NCI-H2171 (cell line): ENCODE results near the gene TTBK1.

ENCODE experiments used
- DNase-seq: peaks from one replicate; lab custom pipeline; 2025; lab: John Stamatoyannopoulos, UW

TTBK1 gene

DNA sequence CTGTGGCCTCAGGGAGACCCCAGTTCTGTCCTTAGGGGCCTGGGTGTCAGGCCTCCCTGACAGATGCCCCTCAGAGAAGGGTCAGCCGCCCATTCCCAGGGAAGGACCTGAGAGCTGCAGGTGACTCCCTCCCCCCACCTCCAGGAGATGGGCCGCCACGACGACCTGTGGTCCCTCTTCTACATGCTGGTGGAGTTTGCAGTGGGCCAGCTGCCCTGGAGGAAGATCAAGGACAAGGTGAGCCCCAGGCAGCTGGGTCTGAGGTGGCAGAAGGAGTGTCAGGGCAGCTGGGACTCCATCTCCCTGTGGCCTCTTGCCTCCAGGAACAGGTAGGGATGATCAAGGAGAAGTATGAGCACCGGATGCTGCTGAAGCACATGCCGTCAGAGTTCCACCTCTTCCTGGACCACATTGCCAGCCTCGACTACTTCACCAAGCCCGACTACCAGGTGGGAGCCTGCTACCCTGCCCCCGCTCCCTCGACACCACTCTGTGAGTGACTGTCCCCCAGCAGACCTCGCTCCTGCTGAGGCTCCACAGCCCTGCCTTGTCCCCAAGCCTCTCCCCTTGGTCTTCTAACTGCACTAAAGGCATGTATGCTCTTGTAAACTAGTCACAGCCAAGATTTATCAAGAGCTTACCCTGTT lies 12.2 kb downstream of the TTBK1 start:
- no peak for DNase-seq

DNA sequence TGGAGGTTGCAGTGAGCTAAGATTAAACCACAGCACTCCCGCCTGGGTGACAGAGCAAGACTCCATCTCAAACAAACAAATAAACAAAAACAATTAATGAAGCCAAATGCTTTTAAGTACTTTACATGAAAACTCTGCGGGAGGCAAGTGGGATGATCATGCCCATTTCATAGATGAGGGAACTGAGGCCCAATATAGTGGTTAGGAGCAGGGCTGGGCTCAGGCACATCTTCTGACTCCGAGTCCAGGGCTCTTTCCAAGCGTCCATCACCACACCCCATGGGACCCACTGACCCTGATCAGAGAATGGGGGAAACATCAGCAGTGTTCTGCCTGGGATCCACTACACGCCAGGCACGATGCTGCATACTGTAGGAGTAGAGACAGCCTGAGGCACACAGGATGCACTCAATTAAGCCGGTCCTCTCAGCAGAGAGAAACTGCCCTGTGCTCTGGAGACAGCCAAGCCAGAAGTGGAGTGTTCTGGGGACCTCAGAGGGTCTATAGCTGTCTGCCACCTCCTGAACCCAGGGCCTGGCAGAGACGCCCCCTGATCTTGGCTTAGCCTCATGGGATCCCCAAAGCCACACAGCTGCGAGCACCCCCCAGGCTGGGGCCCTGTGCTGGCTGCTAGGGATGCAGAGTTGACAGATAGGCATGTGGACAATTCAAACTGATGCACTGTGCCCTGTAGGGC lies 13.5 kb downstream of the TTBK1 start:
- no peak for DNase-seq

DNA sequence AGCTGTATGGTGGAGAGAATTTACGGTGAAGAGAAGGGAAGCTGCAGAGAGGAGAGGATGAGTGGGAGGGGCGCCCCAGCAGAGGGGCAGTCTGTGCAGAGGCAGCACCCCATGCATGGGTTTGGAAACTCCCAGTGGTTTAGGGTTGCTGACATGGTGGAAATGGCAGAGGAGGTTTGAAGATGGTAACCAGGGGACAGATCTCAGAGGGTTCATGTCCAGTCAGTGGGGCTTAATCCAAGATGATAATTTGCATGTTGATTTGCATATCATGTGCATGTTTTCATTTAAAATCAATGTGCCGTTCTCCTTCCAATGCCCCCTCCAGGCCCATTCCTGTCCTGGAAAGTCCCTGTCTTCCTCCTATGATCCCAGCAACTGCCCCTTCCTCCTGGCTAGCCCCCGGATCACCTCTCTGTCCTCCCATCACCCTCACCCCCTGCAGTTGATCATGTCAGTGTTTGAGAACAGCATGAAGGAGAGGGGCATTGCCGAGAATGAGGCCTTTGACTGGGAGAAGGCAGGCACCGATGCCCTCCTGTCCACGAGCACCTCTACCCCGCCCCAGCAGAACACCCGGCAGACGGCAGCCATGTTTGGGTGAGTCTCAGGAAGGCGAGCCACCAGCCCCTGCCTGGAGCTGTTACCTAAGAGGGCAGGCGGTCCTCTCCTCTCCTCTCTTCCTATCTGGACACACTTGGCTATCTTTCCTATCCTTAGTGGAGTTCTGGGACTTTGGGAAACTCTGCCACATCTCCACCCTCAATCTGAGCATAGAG lies 14.3 kb downstream of the TTBK1 start:
- DNase-seq = no peak

DNA sequence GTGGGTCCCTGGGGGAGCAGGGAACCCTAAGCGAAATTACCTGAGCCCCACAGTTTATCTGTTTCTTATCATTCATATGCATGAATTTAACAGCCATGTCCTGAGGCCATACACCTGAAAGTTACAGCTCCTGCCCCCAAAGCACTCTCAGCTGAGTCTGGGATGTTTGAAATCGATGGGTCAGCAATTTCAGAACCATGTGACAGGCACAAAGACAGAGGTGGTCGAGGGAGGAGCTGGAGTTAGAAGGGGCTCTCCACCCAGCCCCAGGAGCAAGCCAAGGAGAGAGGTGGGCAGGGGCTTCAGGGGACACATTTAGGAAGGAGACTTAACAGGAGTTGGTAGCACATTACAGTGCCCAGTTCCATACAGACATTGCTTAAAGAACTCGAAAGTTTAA lies 14.9 kb downstream of the TTBK1 start:
- no peak for DNase-seq

DNA sequence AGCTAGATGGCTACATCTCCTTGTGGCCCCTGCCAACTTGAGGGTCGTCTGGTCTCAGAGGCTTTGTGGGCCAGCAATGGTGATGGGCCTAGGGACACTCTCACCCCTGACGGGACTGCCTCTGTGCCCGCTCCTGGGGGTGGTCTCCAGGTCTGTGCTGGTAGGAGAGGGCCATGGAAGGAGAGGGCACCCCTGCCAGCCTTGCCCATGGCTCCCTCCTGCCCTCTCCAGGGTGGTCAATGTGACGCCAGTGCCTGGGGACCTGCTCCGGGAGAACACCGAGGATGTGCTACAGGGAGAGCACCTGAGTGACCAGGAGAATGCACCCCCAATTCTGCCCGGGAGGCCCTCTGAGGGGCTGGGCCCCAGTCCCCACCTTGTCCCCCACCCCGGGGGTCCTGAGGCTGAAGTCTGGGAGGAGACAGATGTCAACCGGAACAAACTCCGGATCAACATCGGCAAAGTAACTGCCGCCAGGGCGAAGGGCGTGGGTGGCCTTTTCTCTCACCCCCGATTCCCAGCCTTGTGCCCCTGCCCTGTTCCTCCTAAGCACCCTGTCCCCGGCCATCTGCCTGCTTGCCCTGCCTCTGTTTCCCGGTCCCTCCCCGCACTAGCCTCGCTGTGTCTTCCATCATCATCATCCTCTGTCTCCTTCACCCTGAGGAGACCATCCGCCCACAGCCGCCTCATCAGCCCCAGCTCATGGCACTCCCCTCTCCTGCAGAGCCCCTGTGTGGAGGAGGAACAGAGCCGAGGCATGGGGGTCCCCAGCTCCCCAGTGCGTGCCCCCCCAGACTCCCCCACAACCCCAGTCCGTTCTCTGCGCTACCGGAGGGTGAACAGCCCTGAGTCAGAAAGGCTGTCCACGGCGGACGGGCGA lies 15.8 kb downstream of the TTBK1 start:
- DNase-seq = no peak

DNA sequence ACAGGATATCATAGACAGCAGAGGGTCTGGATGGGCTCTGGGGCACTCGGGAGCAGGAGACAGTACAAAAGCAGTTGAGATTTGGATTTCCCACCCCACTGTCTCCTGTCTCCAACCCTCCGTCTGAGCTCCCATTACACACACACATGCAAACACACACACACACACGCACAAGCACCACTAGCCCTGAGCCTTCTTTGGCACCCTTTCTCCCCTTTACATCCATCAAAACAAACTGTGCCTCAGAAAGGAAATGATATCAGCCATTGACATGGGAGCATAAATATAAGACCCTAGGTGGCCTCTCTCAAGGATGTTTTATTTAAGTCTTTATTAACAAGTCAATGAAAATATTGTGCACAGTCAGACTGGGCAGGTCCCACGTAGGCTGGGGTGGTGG lies 17.5 kb downstream of the TTBK1 start:
- no peak for DNase-seq

DNA sequence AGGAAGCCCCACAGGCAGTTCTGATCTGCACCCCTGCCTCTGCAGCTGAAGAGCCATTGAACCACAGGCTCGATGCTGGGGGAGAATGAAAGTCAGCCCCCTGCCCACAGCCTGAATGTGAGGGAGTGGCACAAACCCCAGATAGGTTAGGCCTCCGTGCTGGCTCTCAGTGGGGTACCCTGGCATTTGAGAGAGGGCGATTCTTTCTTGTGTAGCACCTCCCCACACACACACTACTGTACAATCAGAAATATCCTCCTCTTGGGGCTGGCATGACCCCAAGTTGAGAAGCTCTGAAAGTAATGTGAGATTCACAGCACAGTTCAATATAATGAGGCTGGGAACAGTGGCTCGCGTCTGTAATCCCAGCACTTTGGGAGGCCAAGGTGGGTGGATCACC lies 17.9 kb downstream of the TTBK1 start:
- no peak for DNase-seq

DNA sequence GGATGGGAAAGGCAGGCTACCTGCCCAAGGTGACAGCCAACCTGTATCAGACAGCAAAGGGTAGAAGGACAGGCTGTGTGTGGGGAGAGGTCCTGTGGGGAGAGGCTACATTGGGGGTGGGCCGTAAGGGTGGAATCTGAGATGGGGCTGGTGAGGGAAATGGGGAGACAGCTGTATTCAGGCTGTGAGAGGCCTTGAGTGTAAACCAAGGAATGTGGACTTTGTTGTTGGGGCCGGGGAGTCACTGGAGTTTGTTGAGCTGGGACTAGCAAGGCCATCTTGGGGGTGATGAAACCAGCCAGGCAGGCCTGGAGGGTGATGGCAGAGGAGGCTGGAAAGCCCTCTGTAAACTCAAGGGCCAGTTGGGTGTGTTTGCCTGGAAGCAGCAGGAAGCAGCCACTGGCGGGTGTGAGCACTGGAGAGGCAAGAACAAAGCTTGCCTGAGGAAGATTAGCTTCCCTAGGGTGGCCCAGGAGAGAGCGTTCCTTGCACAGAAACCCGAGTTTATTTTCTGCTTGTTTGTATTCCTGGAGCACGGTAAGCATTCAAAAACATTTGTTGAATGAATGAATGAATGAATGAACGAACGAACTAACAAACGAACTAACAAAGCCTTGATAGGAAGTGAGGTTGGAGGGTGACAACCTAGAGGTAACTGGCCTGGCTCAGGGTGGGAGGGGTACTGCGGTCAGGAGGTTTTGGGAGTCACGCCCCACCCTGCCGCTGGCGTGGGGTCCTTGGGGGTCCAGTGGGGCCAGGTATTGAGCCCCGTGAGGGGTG lies 18.9 kb downstream of the TTBK1 start:
- DNase-seq = no peak

DNA sequence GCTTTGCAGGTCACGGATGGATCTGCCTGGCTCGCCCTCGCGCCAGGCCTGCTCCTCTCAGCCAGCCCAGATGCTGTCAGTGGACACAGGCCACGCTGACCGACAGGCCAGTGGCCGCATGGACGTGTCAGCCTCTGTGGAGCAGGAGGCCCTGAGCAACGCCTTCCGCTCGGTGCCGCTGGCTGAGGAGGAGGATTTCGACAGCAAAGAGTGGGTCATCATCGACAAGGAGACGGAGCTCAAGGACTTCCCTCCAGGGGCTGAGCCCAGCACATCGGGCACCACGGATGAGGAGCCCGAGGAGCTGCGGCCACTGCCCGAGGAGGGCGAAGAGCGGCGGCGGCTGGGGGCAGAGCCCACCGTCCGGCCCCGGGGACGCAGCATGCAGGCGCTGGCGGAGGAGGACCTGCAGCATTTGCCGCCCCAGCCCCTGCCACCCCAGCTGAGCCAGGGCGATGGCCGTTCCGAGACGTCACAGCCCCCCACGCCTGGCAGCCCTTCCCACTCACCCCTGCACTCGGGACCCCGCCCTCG lies 19.6 kb downstream of the TTBK1 start:
- no peak for DNase-seq

DNA sequence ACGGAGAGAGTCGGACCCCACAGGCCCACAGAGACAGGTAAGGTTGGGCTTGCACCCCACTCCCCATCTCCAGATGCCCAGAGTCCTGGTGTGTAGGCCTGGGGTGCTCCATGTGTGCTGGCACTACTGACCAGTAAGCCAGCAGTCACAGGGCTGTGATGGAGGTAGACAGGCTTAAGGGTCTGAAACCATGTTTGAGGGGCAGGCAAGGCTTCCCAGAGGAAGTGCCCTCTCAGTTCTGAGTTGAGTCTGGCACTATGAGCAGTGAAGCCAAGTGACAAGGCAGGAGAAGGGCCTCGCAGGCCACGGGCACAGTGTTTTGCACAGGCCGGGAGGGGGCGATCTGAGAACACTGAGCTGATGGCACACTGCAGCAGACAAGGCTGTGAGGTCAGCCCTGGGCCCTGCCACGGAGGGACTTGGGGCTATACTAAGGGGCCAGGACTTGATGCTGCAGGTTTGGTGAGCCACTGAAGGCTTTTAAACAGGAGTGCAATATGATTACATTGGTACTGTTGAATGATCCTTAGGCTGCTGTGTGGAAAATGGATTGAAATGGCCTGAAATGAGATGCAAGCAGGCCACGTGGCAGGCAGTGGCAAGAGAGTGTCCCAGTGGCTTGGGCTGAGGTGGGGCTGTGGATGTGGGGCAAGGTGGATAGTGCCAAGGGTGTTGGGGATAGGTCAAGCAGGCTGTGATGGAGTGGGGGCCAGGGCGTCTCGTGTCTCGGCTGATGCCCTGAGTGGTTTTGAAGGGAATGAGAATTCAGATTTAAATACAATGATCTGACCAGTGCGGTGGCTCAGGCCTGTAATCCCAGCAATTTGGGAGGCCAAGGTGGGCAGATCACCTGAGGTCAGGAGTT lies 20.3 kb downstream of the TTBK1 start:
- DNase-seq = no peak

DNA sequence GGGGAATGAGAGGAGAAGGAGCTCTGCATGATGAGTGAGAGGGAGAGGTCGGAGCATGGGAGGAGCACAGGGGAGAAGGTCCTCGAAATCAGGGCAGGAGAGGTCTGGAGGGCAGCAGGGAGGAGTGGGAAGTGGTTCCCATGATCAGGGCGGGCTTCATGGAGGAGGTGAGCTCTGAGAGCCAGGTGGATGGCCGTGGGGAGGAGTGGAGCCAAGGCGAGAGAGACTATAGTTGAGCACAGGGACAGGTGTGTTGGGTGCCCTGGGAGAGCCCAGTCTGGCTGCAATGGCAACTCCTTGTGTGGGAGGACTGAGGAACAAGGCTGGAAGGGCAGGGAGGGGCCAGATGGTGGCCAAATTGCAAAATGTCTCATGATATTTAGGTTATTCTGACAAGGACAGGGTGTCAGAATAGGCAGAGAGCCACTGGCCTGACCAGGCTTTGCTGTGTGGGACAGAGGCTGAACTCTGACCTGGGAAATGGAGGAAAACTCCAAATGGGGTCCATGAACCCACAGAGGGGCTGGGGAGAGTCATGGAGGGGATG lies 21.4 kb downstream of the TTBK1 start:
- DNase-seq = no peak

DNA sequence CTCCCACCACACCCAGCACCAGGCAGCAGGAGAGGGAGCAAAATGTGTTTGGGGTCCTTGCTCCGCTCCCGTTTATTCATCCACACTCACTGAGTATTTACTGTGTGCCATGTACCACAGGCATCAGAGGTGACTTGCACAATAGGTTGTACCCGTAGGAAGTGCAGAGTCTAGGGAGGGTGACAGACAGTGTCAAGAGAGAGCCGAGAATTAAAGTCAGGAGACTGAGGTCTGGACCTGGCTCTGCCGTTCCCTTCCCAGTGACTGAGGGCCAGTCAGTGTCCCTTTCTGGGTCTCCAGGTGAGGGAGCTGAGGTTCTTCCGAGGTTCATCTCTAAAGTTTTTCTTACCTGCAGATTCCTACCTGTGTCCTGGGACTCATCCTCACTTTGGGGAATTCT lies 22.3 kb downstream of the TTBK1 start:
- DNase-seq = no peak

DNA sequence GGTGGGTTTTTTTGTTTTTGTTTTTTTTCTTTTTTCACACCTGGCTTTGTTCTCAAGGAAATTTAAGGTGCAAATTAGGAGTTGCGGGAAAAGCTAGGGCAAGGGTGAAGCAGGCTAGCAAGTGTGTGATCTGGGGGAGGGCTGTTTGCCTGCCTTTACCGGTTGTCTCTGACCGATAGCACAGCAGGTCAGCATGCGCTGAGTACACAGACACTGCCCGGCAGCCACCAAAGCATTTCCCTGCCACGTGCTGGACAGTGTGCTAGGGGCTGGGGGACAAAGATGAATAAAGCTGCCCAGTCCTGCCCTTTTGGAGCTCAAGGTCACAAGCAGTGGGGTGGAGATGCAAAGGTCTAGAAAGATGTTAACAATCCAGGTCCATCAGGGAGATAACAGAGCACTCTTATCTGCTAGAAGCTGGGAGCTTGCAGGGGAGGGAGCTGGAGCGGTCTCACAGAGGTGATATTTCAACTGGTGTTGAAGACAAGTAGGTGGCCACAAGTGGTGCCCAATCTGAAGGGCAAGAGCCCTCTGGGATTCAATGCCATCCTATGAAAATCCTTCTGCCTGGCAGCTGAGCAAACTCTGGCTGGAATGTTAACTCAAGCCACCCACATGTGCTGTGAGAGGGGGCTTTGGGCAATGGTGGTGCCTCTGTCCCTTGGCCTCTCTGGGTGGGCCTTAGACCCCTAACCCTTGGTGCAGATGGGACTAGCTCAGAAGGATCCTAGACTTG lies 24.5 kb downstream of the TTBK1 start:
- DNase-seq = no peak

DNA sequence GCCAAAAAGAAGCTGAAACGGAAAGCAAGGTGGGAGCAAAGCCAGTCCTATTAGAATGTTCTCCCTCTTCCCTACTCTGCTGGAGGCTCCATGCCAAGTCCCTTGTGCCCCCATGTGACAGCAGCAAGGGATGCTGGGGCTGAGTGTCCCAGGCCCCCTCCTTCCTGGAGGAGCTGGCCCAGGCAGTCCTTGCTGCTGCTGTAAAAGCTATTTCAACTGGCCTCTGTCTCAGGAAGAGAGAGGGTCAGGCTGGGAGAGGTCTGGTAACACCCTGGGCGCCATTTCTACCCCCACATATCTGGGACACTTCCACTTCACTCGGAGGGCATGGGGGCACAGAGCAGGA lies 25.0 kb downstream of the TTBK1 start:
- no peak for DNase-seq

DNA sequence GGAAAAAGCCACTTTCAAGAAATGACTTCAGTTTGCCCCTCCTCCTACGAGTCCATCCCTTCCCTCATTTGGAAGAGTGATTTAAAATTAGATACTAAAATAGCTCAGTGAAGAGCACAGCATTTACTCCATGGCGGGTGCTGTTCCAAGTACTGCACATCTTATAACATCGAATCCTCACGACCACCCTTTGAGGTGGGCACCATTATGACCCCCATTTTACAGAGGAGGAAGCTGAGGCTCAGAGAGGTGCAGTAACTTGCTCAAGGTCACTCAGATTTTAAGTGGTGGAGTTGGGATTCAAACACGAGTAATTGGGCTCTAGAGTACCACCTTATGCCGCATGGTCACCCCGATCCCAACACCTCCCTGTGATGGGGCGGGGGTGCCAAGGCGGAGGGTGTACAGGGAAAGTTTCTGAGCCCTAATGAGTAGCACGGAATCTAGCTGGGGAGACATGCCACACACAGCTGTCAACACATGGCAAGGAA lies 25.5 kb downstream of the TTBK1 start:
- no peak for DNase-seq

DNA sequence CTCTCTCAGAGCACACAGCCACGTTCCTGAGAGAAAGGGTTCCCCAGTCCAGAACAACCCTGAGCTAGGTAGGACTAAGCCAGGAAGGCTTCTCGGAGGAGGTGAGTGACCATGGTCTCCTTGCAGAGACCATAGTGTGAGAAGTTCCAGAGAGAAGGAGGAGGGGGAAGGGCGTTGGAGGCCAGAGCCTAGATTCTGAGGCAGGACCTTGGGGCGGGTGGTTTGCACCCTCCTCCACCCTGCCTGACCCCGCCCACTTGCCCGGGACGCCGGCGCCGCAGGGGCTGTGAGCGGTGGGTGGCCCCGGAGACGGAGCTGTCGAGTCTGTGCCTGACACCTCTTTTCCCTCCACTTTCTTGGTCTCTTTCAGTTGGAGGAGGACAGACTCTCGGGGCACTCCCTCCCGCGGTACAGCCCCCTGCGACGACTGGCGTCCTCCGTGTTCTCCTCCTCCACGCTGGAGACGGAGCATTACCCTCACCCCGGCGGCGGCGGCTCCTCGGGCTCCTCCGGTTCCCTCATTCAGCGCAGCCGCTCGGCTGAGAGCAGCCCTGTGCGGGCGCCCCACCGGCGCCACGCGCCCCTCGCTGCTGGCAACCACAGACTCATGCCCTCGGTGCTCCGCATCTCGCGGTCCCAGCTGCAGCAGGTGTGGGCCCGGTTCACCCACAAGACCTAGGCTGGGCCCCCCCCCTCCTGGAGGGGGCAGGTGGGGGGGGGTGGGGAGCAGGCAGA lies 26.2 kb downstream of the TTBK1 start:
- DNase-seq = no peak

DNA sequence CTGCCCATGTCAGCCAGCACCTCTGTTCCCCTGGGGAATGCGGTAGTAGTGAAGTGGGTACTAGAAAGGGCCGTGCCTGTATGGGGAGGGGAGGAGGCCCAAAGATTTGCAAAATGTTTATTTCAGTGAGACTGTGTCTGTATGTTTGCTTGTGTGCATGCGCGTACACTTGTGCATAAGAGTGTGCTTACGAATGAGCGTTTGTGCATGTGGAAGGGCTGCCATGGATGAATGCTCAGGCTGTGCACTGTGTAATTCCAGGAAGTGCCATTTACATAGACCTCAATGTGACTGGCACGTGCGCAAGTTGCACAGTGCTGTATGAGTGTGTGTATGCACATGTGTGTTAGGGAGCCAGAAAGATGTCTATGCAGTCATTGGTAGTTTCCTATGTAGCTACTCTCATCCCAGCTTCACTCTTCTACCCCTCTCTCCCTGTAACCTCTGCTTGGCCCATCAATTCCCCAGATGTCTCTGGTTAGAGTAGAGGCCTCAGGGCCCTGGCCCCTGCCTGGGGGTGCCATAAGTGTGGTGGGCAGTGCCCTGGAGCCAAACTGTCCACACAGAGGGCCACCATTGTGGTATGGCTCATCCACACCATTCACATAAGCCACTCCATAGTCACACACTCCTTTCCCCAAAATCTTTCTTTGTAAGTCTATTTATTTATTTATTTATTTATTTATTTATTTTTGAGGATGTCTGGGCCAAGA lies 28.0 kb downstream of the TTBK1 start:
- DNase-seq = no peak

DNA sequence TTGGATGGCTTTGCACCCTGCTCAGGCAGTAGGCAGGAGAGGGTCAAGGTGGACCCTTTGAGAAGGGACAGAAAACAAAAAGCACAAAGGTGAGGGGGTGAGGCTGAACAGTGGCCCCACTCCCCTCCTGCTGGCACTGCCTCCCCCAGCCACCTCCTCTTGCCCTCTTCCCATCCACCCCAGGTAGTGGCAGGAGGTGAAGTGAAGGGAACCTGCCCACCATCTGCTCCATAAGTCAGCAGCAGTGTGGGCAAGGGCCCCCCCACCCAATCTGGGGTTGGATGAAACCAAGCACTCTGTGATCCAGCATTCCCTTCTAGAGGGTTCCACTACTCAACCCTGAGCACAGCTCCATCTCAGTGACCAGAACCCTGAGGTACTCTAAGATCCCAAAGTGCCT lies 28.7 kb downstream of the TTBK1 start:
- DNase-seq = no peak
